Measurements from ENCODE around the gene PRKG1.

GRCh38 chr10:51524041-51524440 is 449.8 kb downstream of the PRKG1 start:
- no peak for TF ChIP-seq EZH2 (IDR thresholded peaks at IDR 0.05)
- TF ChIP-seq, protein P1, sequence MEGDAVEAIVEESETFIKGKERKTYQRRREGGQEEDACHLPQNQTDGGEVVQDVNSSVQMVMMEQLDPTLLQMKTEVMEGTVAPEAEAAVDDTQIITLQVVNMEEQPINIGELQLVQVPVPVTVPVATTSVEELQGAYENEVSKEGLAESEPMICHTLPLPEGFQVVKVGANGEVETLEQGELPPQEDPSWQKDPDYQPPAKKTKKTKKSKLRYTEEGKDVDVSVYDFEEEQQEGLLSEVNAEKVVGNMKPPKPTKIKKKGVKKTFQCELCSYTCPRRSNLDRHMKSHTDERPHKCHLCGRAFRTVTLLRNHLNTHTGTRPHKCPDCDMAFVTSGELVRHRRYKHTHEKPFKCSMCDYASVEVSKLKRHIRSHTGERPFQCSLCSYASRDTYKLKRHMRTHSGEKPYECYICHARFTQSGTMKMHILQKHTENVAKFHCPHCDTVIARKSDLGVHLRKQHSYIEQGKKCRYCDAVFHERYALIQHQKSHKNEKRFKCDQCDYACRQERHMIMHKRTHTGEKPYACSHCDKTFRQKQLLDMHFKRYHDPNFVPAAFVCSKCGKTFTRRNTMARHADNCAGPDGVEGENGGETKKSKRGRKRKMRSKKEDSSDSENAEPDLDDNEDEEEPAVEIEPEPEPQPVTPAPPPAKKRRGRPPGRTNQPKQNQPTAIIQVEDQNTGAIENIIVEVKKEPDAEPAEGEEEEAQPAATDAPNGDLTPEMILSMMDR (IDR thresholded peaks at IDR 0.05) = no peak
